OCI-M1 (cell line): ENCODE measurements around the gene AP1S3.
"Not testable (repeated sequence)": the region's sequence is repeated elsewhere in the genome, so short reads cannot be mapped to it uniquely, and the experiment has no call there.

ENCODE experiments used
- DNase-seq: peaks from one replicate; lab custom pipeline; 2025; lab: John Stamatoyannopoulos, UW

Gene AP1S3

GRCh38 chr2:223853425-223853837 is 16.0 kb upstream of the AP1S3 start:
- DNase-seq, result no peak

DNA sequence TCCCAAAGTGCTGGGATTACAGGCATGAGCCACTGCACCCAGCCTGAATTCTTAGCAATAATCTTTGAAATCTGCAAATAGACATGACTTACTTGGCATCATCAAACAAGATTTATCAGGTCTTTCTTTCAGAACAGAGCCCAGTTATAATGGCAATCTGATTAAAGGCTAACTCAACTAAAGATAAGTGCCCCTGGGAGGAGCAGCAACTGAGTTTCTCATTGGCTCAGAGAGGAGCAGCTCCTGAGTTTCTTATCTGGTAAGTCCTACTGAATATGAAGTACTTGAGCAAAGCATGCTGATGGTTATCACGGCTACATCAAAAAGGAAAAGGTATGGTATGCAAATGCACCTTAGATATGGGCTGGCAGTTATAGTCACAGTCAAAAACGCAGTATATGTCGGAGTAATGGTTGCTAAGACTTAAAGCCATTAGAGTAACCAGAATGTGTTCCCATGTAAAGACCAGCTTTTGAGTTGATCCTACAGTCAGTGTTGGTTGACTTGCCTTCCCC is 15.0 kb upstream of the AP1S3 start:
- DNase-seq, result no peak

DNA sequence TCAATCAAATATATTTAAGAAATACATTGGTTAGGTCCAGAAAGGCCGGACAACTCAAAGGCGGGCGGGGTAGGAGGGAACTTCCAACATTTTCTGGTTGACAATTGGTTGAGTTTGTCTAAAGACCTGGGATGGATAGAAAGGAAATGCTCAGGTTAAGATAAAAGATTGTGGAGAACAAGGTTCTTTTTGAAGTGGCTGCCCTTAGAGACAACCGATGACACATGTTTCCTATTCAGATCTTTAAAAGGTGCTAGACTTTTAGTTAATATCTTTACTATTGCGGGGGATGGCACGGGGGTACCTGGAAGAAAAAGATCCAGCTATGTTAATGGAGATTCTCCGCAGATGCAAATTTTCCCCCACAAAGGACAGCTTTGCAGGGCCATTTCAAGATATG is 10.0 kb upstream of the AP1S3 start:
- no peak for DNase-seq

- DNase-seq, result no peak
Observed at GRCh38 chr2:223846515-223846914, 9.1 kb upstream of the AP1S3 start.

DNA sequence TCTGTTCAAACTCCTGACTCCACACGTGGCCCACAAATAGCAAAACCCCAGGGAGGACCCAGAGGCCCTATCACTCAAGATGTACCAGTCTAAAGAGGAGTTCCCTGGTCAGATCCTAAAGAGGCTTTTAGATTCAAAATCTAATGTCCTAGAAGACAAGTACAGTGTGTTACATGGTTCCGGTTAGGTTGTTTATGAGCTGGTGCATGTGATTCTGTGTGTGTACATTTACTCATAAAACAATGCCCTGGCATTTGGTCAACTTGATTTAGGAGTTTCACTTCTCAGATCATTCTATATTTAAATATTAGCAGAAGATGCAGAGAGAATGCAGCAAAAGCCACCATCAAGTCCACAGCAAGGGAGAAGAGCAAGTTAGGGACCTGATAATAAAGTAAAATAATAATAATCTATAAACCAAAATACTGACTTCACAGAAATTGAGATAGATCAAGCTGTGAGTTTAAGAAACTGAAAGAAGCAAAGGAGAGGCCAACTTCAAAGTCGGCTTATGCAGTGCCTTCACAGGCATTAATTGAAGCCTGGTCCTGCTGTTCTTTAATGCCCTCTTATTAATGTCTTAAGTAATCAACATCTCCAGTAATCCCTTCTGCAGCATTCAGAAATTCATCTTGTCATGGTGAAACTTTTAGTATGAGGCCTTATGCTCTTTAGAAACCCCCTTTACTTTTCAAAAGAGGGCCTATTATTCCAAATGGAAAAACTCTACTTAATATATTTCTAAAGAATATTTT is 4.2 kb upstream of the AP1S3 start:
- no peak for DNase-seq

DNA sequence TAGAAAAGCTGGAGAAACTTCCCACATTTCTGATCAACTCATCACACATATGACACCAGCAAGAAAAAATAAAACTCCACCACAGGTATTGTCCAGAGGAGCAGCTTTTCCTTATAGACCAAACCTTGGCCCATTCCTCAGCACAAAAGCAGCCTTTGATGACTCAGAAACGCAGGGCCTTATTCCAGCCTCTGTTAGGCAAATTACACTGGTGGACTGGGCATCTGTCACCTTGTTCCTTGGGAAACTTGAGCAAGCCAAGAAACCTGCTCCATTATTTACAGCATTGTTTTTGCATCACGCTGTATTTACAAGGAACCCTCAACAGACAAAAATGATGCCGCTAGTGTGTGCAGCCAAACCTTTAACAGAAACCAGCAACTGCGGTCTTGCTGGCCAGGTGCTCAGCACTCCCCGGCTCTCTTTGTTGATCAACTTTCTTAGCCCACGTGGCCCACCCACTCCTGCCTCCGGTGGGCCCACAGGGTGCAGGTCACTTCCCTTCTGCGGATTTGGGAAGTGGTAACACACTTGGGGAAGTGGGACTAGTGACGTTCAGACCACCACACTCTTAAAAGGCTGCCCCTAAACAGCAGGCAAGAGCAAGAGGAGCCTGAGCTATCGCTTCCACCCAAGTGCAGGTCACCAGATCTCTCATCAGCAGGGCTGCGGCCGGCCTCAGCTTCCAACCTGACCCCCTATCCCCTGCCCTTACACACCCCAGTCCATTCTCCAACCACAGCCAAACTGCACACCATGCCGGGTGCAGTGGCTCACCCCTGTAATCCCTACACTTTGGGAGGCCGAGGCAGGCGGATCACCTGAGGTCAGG is 1.5 kb downstream of the AP1S3 start:
- no peak for DNase-seq

- no peak for DNase-seq
Observed at GRCh38 chr2:223834431-223834830, 3.0 kb downstream of the AP1S3 start.

DNA sequence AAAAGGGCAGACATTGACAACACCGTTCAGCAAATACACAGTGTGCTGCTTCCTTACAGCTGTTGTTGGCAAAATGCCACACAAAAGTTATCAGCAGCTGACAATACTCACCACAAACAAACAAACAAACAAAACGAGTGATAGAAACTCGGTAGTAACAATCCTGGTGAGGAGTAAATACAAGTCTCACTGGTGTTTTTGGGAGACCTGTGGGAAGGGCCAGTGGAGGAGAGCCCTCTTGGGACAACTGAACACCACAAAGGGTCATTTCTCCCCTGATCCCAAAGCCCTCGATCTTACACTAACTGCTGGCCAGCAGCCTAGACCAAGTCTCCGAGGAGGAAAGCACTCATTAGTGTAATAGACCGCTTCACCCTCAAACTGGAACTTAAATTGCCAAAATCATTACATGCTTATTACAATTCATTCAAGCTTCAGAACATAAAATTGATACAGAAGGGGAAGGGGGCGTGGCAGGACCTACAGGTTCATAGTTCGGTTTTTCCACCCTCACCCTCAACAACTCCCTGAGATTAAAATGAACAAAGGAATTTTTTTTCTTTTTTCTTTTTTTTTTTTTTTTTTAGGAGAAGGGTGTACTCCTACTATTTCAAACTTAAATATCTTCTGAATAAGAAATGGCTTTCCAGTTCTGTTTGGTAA is 5.0 kb downstream of the AP1S3 start:
- DNase-seq, result no peak

GRCh38 chr2:223829128-223829527 is 8.3 kb downstream of the AP1S3 start:
- DNase-seq, result no peak

DNA sequence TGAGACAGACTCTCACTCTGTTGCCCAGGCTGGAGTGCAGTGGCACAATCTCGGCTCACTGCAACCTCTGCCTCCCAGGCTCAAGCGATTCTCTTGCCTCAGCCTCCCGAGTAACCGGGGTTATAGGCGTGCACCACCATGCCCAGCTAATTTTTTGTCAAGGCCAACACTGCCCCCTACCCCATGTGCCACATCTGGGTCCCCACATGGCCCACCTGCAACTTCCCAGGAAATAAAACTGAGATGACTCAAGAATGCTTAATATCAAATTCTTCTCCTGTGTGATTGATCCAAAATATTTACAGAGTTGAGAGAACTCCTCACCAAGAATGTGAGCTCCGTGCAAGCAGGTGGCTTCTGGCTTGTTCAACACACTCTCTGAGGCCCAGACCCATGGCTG is 9.1 kb downstream of the AP1S3 start:
- no peak for DNase-seq

DNA sequence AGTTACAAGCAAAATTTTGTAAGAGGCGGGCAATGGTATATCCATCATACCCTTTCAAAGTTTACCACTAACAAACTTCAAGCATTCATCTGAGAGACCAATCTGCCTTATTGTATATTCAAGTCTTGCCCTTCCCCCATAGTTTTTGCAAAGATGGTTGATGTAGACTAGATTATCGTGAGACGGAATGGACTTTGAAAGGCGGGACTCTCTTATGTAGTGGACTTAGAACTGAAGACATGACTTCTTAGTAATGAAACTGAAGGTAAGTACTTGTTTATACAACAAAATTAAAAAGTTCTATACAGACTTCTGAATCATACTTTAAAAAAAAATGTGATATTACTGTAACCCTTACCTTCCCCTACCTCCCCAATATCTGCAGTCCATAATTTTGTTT is 10.4 kb downstream of the AP1S3 start:
- no peak for DNase-seq

- no peak for DNase-seq
Observed at GRCh38 chr2:223824301-223824700, 13.1 kb downstream of the AP1S3 start.

DNA sequence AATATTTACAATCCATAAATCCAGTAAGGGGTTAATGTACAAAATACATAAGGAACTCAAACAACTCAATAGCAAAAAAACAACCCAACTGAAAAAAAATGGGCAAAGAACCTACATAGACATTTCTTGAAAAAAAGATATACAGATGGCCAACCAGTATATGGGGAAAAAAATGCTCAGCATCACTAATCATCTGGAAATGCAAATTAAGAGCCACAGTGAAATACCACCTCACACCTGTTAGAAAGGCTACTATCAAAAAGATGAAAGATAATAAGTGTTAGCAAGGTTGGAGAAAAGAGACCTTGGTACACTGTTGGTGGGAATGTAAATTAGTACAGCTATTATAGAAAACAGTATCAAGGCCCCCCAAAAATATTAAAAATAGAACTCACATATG is 14.6 kb downstream of the AP1S3 start:
- DNase-seq, result no peak

GRCh38 chr2:223820549-223820948 is 16.8 kb downstream of the AP1S3 start:
- DNase-seq, result no peak

DNA sequence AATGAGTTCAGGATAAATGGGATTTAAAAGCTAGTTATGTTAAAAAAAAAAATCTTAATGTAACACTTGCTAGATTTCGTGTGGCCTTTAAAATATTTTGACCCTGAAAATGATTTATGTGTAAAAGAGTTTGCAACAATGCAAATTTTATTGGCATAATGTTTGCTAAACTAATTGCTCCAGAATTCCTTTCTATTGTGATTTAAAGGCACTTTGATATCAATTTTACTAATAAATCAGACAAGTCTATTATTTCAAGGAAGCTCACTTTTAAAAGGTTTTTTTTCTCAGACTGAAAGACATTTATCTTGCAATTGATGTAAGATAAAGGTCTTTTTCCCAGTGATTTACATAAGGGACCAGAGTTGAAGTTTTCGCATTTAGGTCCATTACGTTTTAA is 17.5 kb downstream of the AP1S3 start:
- no peak for DNase-seq

GRCh38 chr2:223815884-223816570 is 21.4 kb downstream of the AP1S3 start:
- DNase-seq, result no peak

GRCh38 chr2:223815186-223815883 is 22.0 kb downstream of the AP1S3 start:
- no peak for DNase-seq

GRCh38 chr2:223814764-223815163 is 22.6 kb downstream of the AP1S3 start:
- DNase-seq, result not testable (repeated sequence)

GRCh38 chr2:223813329-223813728 is 24.1 kb downstream of the AP1S3 start:
- DNase-seq, result no peak

DNA sequence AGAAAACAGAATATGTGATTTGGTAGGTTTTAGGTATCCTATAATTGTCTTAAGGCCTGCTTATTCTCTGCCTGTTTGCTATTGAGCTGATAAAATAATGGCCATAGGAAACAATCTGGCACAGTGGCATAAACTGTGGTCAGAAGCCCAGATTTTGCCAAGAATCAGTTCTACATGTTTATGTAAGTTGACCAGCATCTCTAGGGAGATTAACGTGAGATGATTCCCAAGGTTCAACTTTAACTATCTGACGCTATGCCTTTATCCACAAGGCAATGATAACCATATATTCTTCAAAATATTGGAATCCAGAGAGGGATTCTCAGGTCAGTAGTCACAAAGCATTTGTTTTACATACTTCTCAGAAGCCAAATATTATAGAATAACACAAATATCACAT is 25.6 kb downstream of the AP1S3 start:
- no peak for DNase-seq

DNA sequence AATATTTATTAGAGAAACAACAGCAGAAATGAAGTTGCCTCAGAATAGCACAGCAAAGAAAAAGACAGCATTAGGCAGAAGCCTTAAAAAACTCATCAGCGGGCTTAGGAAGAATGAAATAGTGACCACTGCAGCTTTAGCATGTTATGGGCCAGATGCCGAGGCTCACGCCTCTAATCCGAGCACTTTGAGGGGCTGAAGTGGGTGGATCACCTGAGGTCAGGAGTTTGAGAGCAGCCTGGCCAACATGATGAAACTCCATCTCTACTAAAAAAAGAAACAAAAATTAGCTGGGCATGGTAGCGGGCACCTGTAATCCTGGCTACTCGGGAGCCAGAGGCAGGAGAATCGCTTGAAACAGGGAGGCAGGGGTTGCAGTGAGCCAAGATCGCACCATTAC is 32.4 kb downstream of the AP1S3 start:
- no peak for DNase-seq
